RKO (cell line): ENCODE measurements around the gene TFF3.

Experiments
- DNase-seq: peaks from one replicate; pipeline ENCODE4 v3.0.0-alpha.2; 2016; ENCODE audit warnings: low spot score

TFF3 gene

DNA sequence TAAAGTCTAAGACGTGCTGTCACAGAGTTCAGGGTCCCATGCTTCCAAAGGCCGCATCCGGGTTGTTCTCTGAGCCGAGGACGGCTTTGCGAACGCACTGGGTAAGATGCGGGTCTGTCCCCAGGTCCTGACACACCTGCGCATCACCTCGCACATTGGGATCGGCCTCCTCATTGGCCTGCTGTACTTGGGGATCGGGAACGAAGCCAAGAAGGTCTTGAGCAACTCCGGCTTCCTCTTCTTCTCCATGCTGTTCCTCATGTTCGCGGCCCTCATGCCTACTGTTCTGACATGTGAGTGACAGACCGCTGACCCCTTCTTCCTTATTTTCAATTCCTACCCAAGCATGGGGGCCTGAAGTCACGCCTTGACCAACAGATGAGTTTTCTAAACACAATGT is 25.3 kb downstream of the TFF3 start:
- DNase-seq, result no peak

DNA sequence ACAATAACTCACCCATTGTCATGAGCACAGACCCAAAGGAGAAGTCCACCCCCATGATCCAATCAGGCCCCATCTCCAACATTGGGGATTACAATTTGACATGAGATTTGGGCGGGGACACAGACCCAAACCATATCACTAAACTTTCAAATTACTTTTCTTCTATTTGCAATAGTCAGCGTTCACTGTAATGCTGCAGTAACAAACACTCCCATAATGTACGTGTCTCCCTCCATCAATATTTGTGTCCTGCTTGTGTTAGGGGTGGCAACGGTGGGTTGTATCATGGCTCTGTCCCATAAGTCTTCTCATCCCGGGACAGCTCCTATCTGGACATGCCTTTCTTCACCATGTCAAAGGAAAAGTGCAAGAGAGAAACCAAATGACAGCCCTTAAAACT is 26.2 kb downstream of the TFF3 start:
- DNase-seq, result no peak

DNA sequence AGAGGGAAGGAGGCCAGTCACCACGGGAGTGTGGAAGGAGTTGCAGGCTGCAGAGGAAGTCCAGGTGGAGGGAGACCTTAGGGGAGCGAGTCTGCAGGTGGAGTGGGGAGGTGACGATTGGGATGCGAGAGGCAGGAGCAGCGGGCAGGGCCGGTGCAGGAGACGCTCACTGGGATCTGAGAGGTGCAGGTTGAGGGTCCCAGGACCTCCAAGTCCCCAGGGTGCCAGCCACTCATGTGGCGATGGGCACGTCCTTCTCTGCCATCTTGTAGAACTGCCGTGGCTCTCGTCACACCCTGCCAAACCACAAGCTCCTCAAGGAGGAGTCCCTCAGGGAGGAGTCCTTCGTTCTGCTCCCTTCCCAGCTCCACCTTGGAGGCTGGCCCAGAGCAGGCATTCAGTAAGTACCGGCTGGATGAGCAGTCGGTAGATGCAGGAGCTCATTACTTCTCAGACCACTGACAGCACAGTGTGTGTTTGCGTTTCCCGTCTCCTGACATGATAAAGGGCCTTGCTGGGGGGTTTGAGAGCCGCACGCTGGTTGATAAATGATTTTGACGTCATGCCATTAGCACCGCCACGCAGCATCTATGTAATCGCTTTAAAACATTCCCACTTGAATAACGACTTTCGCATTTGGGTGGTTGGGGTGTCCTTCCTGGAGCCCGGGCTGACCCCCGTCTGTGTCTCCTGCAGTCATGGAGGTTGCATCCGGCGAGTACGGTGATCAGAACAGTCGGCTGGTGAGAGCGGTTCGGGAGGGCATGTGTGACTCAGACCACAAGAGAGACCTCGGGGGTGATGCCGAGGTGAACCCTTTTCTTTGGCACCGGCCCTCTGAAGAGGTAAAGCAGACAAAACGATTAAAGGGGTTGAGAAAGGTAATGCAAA is 27.8 kb downstream of the TFF3 start:
- DNase-seq, result no peak

GRCh38 chr21:42286416-42286815 is 28.8 kb downstream of the TFF3 start:
- DNase-seq, result no peak

- DNase-seq, result no peak
These were observed 29.5 kb downstream of the TFF3 start for GRCh38 chr21:42285569-42286245.

DNA sequence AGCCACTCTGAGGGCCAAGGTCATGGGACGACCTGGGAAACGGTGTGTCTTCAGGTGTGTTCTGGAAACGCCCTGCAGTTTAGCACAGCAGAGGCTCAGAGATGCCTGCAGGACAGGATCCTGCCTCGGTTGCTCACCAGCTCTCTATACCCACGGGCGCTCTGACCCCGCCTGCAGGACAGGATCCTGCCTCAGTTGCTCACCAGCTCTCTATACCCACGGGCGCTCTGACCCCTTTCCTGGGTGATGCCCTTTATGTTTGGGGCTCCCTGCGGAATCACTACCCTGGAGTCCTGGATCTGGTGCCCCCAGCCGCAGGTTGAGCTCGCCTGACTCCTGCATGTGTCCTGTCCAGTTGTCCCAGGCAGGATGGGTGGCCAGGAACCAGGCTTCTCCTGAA is 32.5 kb downstream of the TFF3 start:
- DNase-seq, result no peak

DNA sequence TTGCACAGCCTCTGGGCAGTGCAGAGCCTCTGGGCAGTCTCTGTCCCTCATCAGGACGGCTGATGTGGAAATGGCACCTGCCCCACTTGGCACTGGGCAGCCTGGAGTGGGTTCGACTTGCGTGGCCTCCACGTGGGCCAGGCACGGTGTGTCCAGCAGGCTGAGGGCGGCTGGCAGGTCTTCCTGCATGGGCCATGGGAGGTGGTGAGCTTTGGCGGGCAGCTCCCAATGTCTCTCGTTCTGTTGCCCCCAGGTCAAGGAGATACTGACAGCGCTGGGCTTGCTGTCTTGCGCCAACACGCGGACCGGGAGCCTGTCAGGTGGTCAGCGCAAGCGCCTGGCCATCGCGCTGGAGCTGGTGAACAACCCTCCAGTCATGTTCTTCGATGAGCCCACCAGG is 33.2 kb downstream of the TFF3 start:
- DNase-seq, result no peak

DNA sequence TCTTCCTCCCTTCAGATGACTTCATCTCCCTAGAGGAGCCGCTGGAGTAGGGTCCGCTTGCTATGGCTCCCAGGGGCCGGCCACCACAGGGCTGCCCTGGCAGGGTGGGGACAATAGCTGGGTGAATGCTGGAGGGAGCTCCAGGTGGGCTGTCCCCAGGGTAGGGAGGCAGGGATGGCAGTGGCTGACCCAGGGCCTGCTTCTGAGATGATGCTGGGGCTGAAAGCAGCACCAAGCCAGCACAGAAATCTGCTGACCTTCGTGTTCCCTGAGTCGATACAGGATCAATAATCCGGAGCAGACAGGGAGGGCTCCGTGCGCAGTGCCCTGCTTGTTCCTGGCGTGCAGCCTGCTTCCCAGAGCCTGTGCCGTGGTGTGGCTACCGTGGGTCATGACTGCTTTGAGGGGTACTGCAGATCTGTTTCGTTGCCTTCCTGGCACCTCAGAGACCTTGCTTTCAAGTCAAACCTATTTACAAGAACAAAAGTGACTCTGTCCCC is 34.0 kb downstream of the TFF3 start:
- no peak for DNase-seq

GRCh38 chr21:42280356-42281180 is 34.6 kb downstream of the TFF3 start:
- DNase-seq, result no peak

- DNase-seq, result no peak
These were observed 35.3 kb downstream of the TFF3 start for GRCh38 chr21:42279888-42280287.

DNA sequence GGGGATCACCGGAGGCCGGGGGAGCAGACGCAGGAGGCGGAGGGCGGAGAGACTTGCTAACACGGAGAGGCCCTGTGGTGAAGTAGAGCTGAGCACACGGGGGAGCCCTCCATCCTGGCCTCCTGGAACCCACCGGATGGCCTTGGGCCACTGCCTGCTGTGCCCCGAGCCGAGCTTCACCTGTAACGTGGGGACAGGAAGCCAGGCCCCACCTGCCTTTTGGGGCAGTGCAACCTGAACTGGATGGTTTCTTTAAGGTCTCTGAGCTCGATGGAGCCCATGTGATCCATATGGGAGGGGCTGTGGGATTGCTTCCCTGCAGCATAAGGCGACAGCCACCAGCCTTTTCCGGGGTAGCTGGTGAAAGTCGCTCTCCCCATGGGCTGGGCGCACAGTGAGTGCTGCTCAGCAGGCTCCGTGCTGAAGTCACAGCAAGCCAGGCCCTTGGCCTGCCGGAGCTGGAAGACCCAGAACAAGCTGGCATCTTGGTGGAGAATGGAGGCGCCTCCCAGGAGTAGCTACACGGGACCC is 35.8 kb downstream of the TFF3 start:
- no peak for DNase-seq

- DNase-seq, result no peak
These were observed 36.6 kb downstream of the TFF3 start for GRCh38 chr21:42278451-42279149.

DNA sequence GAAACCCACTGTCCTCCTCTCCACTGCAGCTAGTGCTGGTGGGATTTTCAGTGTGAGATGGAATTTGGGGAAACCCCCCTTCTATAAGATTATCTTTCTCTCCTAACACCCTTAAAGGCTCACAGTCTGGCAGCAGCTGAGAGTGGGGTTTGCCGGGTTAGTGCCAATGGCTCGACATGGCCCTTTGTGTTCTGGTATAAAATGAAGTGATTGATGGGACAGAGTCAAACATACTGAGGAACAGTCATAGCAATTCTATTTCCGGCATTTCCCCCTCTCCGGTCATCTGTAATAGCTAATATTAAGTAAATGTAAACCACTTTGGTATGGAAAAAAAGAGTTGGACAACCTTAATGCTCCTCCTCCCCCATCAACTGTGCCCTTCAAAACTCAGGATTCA is 37.6 kb downstream of the TFF3 start:
- no peak for DNase-seq

- no peak for DNase-seq
These were observed 38.6 kb downstream of the TFF3 start for GRCh38 chr21:42276526-42277154.

DNA sequence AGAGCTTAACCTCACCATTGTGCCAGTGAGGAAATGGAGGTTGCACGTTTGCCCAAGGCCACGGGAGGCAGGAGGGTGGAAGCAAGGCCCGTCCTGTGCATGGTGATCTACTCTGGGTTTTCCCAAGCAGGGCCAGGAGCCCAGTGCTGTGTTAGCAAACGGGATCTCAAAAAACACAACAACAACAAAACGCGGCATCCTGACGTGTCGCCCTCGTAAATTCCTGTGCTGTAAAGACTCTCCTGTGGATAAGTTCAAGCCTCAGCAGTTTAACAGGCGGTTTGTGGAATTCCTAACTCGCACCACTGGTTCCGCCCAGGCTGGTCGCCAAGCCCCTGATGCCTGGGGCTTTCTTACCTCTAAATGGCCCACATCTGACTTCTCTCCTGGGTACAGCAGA is 39.1 kb downstream of the TFF3 start:
- no peak for DNase-seq

GRCh38 chr21:42272984-42273600 is 42.1 kb downstream of the TFF3 start:
- no peak for DNase-seq

DNA sequence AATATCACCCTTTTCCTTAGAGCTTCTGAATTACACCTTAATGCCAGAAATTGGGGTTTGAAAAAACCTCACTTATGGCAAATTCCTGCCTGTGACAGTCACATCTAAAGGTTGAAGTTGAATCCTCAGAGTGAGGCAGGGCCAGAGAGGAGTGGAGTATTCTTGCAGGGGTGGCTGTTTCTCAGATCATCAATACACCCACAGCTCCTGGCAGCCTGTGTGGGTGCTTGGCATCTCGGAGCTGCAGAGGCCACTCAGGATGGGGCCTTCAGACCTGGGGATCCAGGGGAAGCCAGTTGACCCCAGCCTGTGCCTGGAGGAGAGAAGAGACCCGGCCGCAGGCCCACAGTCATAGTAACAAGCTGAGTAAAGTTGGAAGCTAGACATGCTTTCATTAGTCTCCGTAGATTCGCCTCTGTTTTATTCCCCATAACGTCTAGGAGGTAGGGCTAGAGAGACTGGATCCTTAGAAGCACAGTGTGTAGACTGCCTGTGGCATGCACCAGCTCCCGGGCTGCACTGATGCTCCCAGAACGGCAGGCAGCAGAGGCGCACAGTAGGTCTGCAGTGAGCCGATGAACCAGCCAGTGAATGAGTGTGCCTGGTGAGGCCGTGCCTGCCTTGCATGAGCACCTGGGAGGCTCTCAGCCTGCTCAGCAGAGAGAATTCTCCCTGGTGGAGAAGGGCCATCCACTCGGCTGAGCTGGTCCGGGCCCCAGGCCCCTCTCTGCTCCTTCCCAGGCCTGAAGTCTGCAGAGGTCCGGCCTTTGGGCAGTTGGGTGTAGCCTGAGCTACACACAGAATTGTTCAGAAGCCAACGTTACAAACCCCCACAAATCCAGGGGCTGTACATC is 42.9 kb downstream of the TFF3 start:
- no peak for DNase-seq

- no peak for DNase-seq
These were observed 44.1 kb downstream of the TFF3 start for GRCh38 chr21:42271065-42271464.

DNA sequence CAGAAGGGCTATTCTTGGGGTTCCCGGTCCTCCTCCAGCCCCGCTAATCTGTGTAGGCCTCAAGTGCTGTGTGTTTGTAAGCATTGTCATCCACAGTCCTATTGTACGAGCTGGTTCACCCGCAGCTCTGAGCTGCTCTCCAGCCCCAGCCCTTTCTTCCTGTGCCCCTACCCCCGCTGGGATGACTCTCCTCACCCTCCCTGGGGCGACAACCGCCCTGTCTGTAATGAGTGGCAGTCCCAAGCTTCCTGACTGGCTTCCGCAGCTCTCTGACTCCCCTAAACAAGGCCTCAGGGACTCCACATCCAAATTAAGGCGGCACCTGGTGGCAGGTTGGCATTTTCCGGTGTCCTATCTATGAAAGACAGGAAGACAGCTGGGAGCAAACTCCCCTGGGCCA is 45.8 kb downstream of the TFF3 start:
- DNase-seq, result no peak
